ENCODE measurements around the gene CFAP299.

The CFAP299 gene

GRCh38 chr4:80874979-80875378 lies 539.4 kb downstream of the CFAP299 start:
- Mint-ChIP-seq H3K27ac (no peak overlapping the region), H3K4me3 (no peak overlapping the region), H3K36me3 (ENCODE audit: low read depth) (no peaks in the 10 kb centered on the region), H3K27me3 (ENCODE audit: low read depth) (no peaks in the 10 kb centered on the region), H3K4me1 (no peaks in the 10 kb centered on the region), H3K9me3 (no peaks in the 10 kb centered on the region)
- TF ChIP-seq, protein P1, sequence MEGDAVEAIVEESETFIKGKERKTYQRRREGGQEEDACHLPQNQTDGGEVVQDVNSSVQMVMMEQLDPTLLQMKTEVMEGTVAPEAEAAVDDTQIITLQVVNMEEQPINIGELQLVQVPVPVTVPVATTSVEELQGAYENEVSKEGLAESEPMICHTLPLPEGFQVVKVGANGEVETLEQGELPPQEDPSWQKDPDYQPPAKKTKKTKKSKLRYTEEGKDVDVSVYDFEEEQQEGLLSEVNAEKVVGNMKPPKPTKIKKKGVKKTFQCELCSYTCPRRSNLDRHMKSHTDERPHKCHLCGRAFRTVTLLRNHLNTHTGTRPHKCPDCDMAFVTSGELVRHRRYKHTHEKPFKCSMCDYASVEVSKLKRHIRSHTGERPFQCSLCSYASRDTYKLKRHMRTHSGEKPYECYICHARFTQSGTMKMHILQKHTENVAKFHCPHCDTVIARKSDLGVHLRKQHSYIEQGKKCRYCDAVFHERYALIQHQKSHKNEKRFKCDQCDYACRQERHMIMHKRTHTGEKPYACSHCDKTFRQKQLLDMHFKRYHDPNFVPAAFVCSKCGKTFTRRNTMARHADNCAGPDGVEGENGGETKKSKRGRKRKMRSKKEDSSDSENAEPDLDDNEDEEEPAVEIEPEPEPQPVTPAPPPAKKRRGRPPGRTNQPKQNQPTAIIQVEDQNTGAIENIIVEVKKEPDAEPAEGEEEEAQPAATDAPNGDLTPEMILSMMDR (IDR thresholded peaks at IDR 0.05; ENCODE audit: unreplicated experiment in 3 of 3), result no peak

DNA sequence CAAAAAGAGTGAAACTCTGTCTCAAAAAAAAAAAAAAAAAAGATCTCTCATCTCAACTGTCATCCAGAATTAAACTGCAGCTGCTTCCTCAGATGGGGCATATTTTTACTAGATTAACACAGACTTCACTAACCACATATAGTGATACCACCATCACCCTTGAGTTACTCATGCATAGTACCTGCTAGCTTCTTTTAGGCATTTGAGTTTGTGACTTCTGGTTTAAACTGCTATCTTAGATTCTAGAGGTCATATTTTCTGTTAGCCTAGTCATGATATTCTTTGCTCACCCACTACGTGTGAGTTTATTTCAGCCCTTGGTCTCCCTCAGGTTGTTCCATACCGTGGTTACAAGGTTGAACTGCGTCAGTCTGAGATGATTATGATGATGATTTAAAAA lies 540.1 kb downstream of the CFAP299 start:
- H3K9me3 Mint-ChIP-seq, result no peaks in the 10 kb centered on the region
- H3K4me3 Mint-ChIP-seq, result no peak overlapping the region
- H3K27ac Mint-ChIP-seq, result no peak overlapping the region
- TF ChIP-seq, protein P1 (IDR thresholded peaks at IDR 0.05; ENCODE audit: unreplicated experiment in 3 of 3), result no peak
- no peaks in the 10 kb centered on the region for H3K27me3 Mint-ChIP-seq (ENCODE audit: low read depth)
- H3K36me3 Mint-ChIP-seq (ENCODE audit: low read depth), result no peaks in the 10 kb centered on the region
- no peaks in the 10 kb centered on the region for H3K4me1 Mint-ChIP-seq

GRCh38 chr4:80876810-80877209 lies 541.3 kb downstream of the CFAP299 start:
- H3K4me1 Mint-ChIP-seq, result no peaks in the 10 kb centered on the region
- no peaks in the 10 kb centered on the region for H3K9me3 Mint-ChIP-seq
- no peak overlapping the region for H3K4me3 Mint-ChIP-seq
- H3K27me3 Mint-ChIP-seq (ENCODE audit: low read depth), result no peaks in the 10 kb centered on the region
- TF ChIP-seq, protein P1 (IDR thresholded peaks at IDR 0.05; ENCODE audit: unreplicated experiment in 3 of 3), result no peak
- no peak overlapping the region for H3K27ac Mint-ChIP-seq
- no peaks in the 10 kb centered on the region for H3K36me3 Mint-ChIP-seq (ENCODE audit: low read depth)

DNA sequence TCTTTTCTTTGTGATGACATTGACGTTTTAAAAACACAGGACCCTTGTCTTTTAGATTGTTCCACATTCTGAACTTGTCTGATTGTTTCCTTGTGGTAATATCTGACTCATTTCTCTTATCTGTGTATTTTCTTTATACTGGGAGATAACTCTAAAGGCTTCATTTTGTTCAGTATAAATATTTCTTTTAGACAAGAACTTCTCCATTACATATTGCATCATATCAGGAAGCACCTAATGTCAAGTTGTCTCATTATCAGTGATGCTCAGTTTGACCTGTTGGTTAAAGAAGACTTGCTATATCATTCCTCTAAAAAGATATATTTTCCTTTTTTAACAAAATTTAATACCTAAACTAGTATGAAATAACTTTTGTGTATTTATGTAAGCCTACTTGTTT lies 542.7 kb downstream of the CFAP299 start:
- no peaks in the 10 kb centered on the region for H3K36me3 Mint-ChIP-seq (ENCODE audit: low read depth)
- TF ChIP-seq, protein P1 (IDR thresholded peaks at IDR 0.05; ENCODE audit: unreplicated experiment in 3 of 3), result no peak
- H3K27ac Mint-ChIP-seq, result no peak overlapping the region
- peaks cover 2% of the 10 kb centered on the region for H3K9me3 Mint-ChIP-seq
- H3K4me1 Mint-ChIP-seq, result no peaks in the 10 kb centered on the region
- H3K27me3 Mint-ChIP-seq (ENCODE audit: low read depth), result no peaks in the 10 kb centered on the region
- no peak overlapping the region for H3K4me3 Mint-ChIP-seq

GRCh38 chr4:80897537-80898303 lies 562.2 kb downstream of the CFAP299 start:
- no peak overlapping the region for H3K27ac Mint-ChIP-seq
- no peaks in the 10 kb centered on the region for H3K27me3 Mint-ChIP-seq (ENCODE audit: low read depth)
- no peaks in the 10 kb centered on the region for H3K9me3 Mint-ChIP-seq
- no peaks in the 10 kb centered on the region for H3K4me1 Mint-ChIP-seq
- no peak overlapping the region for H3K4me3 Mint-ChIP-seq
- TF ChIP-seq, protein P1 (IDR thresholded peaks at IDR 0.05; ENCODE audit: unreplicated experiment in 3 of 3), result no peak
- no peaks in the 10 kb centered on the region for H3K36me3 Mint-ChIP-seq (ENCODE audit: low read depth)

DNA sequence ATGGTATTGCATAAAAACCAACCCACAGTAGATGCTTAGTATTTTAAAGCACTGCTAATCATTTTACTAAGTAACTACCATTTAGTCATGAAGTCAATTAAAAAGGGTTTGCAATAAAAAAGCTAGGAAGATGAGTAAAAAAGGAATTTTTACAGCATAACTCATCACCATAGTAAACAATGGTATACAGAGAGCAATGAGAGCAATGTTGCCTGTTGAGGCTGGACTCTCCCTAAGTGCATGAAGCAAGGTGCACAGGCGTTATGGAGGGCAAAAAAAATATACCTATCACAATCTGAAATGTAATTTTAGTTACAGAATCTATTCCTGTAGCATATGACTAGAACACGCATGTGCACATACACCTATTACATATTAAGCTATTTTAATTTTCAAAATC lies 565.4 kb downstream of the CFAP299 start:
- Mint-ChIP-seq H3K27ac (no peak overlapping the region), H3K9me3 (peaks cover 2% of the 10 kb centered on the region), H3K4me1 (no peaks in the 10 kb centered on the region), H3K4me3 (no peak overlapping the region), H3K27me3 (ENCODE audit: low read depth) (no peaks in the 10 kb centered on the region), H3K36me3 (ENCODE audit: low read depth) (no peaks in the 10 kb centered on the region)
- TF ChIP-seq, protein P1 (IDR thresholded peaks at IDR 0.05; ENCODE audit: unreplicated experiment in 3 of 3), result no peak

Measured in nephron (organoid).